Fibroblast of mammary gland (primary cell): ENCODE results near the gene GALNT2.

ENCODE experiments used
- DNase-seq: peaks from one replicate; pipeline ENCODE4 v3.0.0-alpha.2; 2010; ENCODE audit warnings: low read depth
- H3K4me3 ChIP-seq: 2 replicates; pipeline ENCODE4 v1.5.1; 2011; ENCODE audit warnings: low read depth, mild to moderate bottlenecking, low read length, moderate library complexity; ENCODE audit not compliant: control insufficient read depth
- TF ChIP-seq, protein P1 (sequence below): conservative IDR thresholded peaks from 2 replicates; pipeline ENCODE4 v1.5.1; 2011; ENCODE audit warnings: low read depth, low read length, inconsistent platforms; ENCODE audit not compliant: control insufficient read depth, insufficient read depth

Gene GALNT2

GRCh38 chr1:230274254-230274653 is 207.2 kb downstream of the GALNT2 start:
- no peak overlapping the region for H3K4me3 ChIP-seq
- DNase-seq: no peak
- TF ChIP-seq, protein P1, sequence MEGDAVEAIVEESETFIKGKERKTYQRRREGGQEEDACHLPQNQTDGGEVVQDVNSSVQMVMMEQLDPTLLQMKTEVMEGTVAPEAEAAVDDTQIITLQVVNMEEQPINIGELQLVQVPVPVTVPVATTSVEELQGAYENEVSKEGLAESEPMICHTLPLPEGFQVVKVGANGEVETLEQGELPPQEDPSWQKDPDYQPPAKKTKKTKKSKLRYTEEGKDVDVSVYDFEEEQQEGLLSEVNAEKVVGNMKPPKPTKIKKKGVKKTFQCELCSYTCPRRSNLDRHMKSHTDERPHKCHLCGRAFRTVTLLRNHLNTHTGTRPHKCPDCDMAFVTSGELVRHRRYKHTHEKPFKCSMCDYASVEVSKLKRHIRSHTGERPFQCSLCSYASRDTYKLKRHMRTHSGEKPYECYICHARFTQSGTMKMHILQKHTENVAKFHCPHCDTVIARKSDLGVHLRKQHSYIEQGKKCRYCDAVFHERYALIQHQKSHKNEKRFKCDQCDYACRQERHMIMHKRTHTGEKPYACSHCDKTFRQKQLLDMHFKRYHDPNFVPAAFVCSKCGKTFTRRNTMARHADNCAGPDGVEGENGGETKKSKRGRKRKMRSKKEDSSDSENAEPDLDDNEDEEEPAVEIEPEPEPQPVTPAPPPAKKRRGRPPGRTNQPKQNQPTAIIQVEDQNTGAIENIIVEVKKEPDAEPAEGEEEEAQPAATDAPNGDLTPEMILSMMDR: no peak

DNA sequence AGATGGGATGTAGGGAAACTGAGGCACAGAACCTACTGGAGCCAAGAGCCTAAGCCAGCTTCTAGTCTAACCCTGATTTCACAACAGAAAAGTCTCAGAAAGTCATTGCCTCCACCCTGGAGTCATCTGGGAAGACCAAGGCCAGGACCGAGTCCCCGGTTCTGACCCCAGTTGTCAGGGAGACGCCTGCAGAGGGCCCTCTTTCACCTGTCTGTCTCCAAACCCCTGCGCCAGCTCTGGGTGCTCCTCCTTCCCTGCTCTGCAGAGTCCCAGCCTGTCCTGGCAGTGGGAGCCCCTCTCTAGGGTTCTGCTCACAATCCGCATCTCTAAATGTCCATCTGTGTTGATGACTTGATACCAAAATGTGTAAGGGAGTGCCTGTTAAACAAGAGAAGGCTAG is 209.4 kb downstream of the GALNT2 start:
- TF ChIP-seq, protein P1: no peak
- H3K4me3 ChIP-seq: no peak overlapping the region
- DNase-seq: no peak

- no peak for DNase-seq
- TF ChIP-seq, protein P1: no peak
- H3K4me3 ChIP-seq: no peak overlapping the region
Observed at GRCh38 chr1:230277201-230278025, 210.4 kb downstream of the GALNT2 start.

DNA sequence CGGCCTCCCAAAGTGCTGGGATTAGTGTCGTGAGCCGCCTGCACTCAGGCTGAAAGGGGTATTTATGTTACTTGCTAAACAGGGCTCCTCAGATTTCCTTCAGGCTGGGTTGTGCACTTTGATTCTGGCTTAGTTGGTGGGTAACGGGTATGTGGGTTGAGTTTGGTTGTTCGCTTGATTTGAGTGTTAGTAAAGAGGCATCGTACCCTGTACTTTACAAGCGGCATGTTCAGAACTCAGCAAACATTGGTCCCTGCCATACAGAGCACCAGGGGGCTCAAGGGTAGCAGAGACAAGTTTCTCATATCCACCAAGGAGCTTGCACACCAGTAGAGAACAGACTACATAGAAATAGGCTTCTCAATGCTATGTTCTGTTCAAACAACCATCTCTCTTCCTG is 211.3 kb downstream of the GALNT2 start:
- H3K4me3 ChIP-seq: no peak overlapping the region
- TF ChIP-seq, protein P1: no peak
- DNase-seq: no peak

GRCh38 chr1:230278871-230279582 is 212.0 kb downstream of the GALNT2 start:
- TF ChIP-seq, protein P1: no peak
- no peak for DNase-seq
- H3K4me3 ChIP-seq: no peak overlapping the region

GRCh38 chr1:230279583-230279945 is 212.5 kb downstream of the GALNT2 start:
- TF ChIP-seq, protein P1: no peak
- no peak for DNase-seq
- no peak overlapping the region for H3K4me3 ChIP-seq
